HepG2 (cell line): ENCODE data around the gene TGM3. TPM values are rescaled to one million over a fixed set of nuclear protein-coding genes. Genes with fewer than 3 reads are reported as not detected.

ENCODE experiments used
- ATAC-seq: fragments of 200-7000 bp; cut with Tn5 transposase; 3 replicates; pipeline ENCODE4 v1.9.1; 2020; ENCODE audit warnings: mild to moderate bottlenecking, moderate library complexity
- BruUV-seq: library from RNA; stranded (reverse); fragments of 400-500 nt; replicated peaks from 2 replicates; lab custom pipeline; 2021; lab: Mats Ljungman, UMichigan
- CTCF ChIA-PET: fragments of 300-600 bp; formaldehyde crosslinking; extraction: SDS; loops from one replicate; lab custom pipeline; 2021; ENCODE audit warnings: low total read pairs, inconsistent platforms, low intra/inter-chr PET ratio; lab: Yijun Ruan, JAX
- POLR2A ChIA-PET: fragments of 350-600 bp; sonication (Branson Sonifier 250); formaldehyde crosslinking; loops from one replicate; lab custom pipeline; 2020; ENCODE audit warnings: antibody characterized with exemption, inconsistent platforms; lab: Yijun Ruan, JAX
- DNase-seq: peaks from one replicate; pipeline ENCODE4 v3.0.0-alpha.2; 2015; ENCODE audit warnings: low spot score
- FAIRE-seq: peaks from 3 replicates; lab custom pipeline; 2011; peaks lifted over from hg19 to GRCh38; lab: Jason Lieb, UNC
- H2AFZ ChIP-seq: one replicate; pipeline ENCODE4 v1.6.1; 2011; ENCODE audit warnings: low read length, inconsistent platforms
- H3K27ac ChIP-seq: fragments of 300-600 bp; 3 replicates; pipeline ENCODE4 v1.8.0; 2011; ENCODE audit warnings: mixed run types, mild to moderate bottlenecking, mixed read lengths, low read length, inconsistent platforms; ENCODE audit not compliant: insufficient read depth; ENCODE audit errors: extremely low read length
- H3K27me3 ChIP-seq, 2 experiments: fragments of 200-600 bp in 1 of 2; 2 replicates in 1 of 2; 3 replicates in 1 of 2; pipeline versions ENCODE4 v1.6.0 to v1.8.0; 2011; ENCODE audit warnings: low read length in 2 of 2, mild to moderate bottlenecking in 2 of 2, moderate library complexity in 2 of 2, inconsistent platforms in 1 of 2; ENCODE audit not compliant: insufficient read depth in 2 of 2, control insufficient read depth in 1 of 2
- H3K36me3 ChIP-seq, 2 experiments: fragments of 200-600 bp in 1 of 2; replicated peaks in 1 of 2; 2 replicates in 1 of 2; 3 replicates in 1 of 2; pipeline versions ENCODE4 v1.5.1 to v1.8.0; 2011; ENCODE audit warnings: low read length in 2 of 2, inconsistent platforms in 1 of 2; ENCODE audit not compliant: insufficient read depth in 2 of 2, control insufficient read depth in 1 of 2
- H3K4me1 ChIP-seq: 2 replicates; pipeline ENCODE4 v1.5.1; 2012; ENCODE audit warnings: low read length, inconsistent platforms; ENCODE audit not compliant: insufficient read depth
- H3K4me2 ChIP-seq: 2 replicates; pipeline ENCODE4 v1.6.0; 2011; ENCODE audit warnings: low read depth, low read length, inconsistent platforms
- H3K4me3 ChIP-seq, 3 experiments: fragments of 200-600 bp in 1 of 3; sonication (generic), shearing (Covaris generic) in 1 of 3; replicated peaks in 1 of 3; 2 replicates each; pipeline ENCODE4 v1.5.1; 2011 to 2016; ENCODE audit warnings: low read length in 3 of 3, inconsistent platforms in 2 of 3, low read depth in 2 of 3, mild to moderate bottlenecking in 2 of 3, control low read depth in 1 of 3, mixed read lengths in 1 of 3; ENCODE audit not compliant: insufficient read depth in 1 of 3
- H3K79me2 ChIP-seq: one replicate; pipeline ENCODE4 v1.6.1; 2011; ENCODE audit warnings: low read length, inconsistent platforms; ENCODE audit not compliant: insufficient read depth
- H3K9ac ChIP-seq: 2 replicates; pipeline ENCODE4 v1.6.0; 2011; ENCODE audit warnings: mild to moderate bottlenecking, low read depth, low read length, inconsistent platforms; ENCODE audit not compliant: insufficient read depth
- H3K9me3 ChIP-seq: 2 replicates; pipeline ENCODE4 v1.5.1; 2012; ENCODE audit warnings: mild to moderate bottlenecking, low read length
- H4K20me1 ChIP-seq: 2 replicates; pipeline ENCODE4 v1.6.0; 2011; ENCODE audit warnings: inconsistent platforms, mild to moderate bottlenecking, low read length, moderate library complexity; ENCODE audit not compliant: insufficient read depth
- BATF2 ChIP-seq: sonication (generic); formaldehyde crosslinking; IDR thresholded peaks from 2 replicates; pipeline ENCODE4 v1.8.0; 2022; ENCODE audit warnings: mild to moderate bottlenecking, missing genetic modification reagents, moderate library complexity
- CBX2 ChIP-seq, 2 experiments: fragments of 200-600 bp in 1 of 2; sonication (generic); formaldehyde crosslinking in 1 of 2; IDR thresholded peaks; 2 replicates each; pipeline versions ENCODE4 v1.7.0 to v1.8.1; 2018 to 2022; ENCODE audit warnings: low read depth in 2 of 2, low read length in 1 of 2, mild to moderate bottlenecking in 1 of 2, missing genetic modification reagents in 1 of 2
- CHCHD3 ChIP-seq: sonication (generic); formaldehyde crosslinking; IDR thresholded peaks from 2 replicates; pipeline ENCODE4 v1.8.0; 2022; ENCODE audit warnings: mild to moderate bottlenecking, missing genetic modification reagents, moderate library complexity
- CREB3 ChIP-seq: sonication (generic); formaldehyde crosslinking; IDR thresholded peaks from 2 replicates; pipeline ENCODE4 v1.5.0; 2020; ENCODE audit warnings: missing genetic modification reagents
- CREBL2 ChIP-seq: sonication (generic); formaldehyde crosslinking; IDR thresholded peaks from 2 replicates; pipeline ENCODE4 v1.8.1; 2023; ENCODE audit warnings: missing genetic modification reagents, mild to moderate bottlenecking, borderline replicate concordance
- ELF1 ChIP-seq: sonication (generic); formaldehyde crosslinking; IDR thresholded peaks from 2 replicates; pipeline ENCODE4 v1.4.0; 2020; ENCODE audit warnings: missing genetic modification reagents
- ELF3 ChIP-seq: IDR thresholded peaks from 2 replicates; pipeline ENCODE4 v1.6.1; 2016; ENCODE audit warnings: missing genetic modification reagents, missing compliant biosample characterization
- FOXA3 ChIP-seq: IDR thresholded peaks from 2 replicates; pipeline ENCODE4 v1.6.1; 2016; ENCODE audit warnings: missing genetic modification reagents, missing compliant biosample characterization
- GATAD2A ChIP-seq: IDR thresholded peaks from 2 replicates; pipeline ENCODE4 v1.6.1; 2016
- HDAC6 ChIP-seq: fragments of 200-600 bp; sonication (generic); IDR thresholded peaks from 2 replicates; pipeline ENCODE4 v1.7.0; 2017; ENCODE audit warnings: mild to moderate bottlenecking, antibody characterized with exemption, low read length, low read depth
- NR2F1 ChIP-seq, 2 experiments: fragments of 450-650 bp in 1 of 2; formaldehyde crosslinking in 1 of 2; IDR thresholded peaks; 2 replicates each; pipeline versions ENCODE4 v1.5.0 to v1.6.1; 2016 to 2020; ENCODE audit warnings: mild to moderate bottlenecking in 1 of 2, missing compliant biosample characterization in 1 of 2, missing genetic modification reagents in 1 of 2, moderate library complexity in 1 of 2
- RFX3 ChIP-seq: IDR thresholded peaks from 2 replicates; pipeline ENCODE4 v1.6.1; 2016; ENCODE audit warnings: missing biosample characterization, missing genetic modification reagents
- RFXAP ChIP-seq: sonication (generic); formaldehyde crosslinking; IDR thresholded peaks from 2 replicates; pipeline ENCODE4 v1.4.0; 2020; ENCODE audit warnings: missing genetic modification reagents, borderline replicate concordance
- RNF2 ChIP-seq: fragments of 450-650 bp; conservative IDR thresholded peaks from 2 replicates; pipeline ENCODE4 v1.6.1; 2016; ENCODE audit warnings: low read depth
- SKIL ChIP-seq: sonication (generic); formaldehyde crosslinking; IDR thresholded peaks from 2 replicates; pipeline ENCODE4 v1.8.0; 2022; ENCODE audit warnings: missing genetic modification reagents, mild to moderate bottlenecking, moderate library complexity, borderline replicate concordance
- SSRP1 ChIP-seq: IDR thresholded peaks from 2 replicates; pipeline ENCODE4 v1.6.1; 2016; ENCODE audit warnings: control low read depth
- YY1 ChIP-seq: IDR thresholded peaks from 2 replicates; pipeline ENCODE4 v1.6.1; 2011; ENCODE audit warnings: low read length, low read depth, moderate library complexity, mild to moderate bottlenecking; ENCODE audit not compliant: insufficient read depth, insufficient replicate concordance
- ZBTB7A ChIP-seq: sonication (generic); formaldehyde crosslinking; IDR thresholded peaks from 2 replicates; pipeline ENCODE4 v1.8.0; 2022; ENCODE audit warnings: mild to moderate bottlenecking, missing genetic modification reagents
- ZFP90 ChIP-seq: sonication (generic); formaldehyde crosslinking; IDR thresholded peaks from 2 replicates; pipeline ENCODE4 v1.8.0; 2022; ENCODE audit warnings: missing genetic modification reagents, mild to moderate bottlenecking, inconsistent platforms, borderline replicate concordance
- ZNF546 ChIP-seq: sonication (generic); formaldehyde crosslinking; conservative IDR thresholded peaks from 2 replicates; pipeline ENCODE4 v1.8.1; 2023; ENCODE audit warnings: mild to moderate bottlenecking, missing genetic modification reagents
- ZNF570 ChIP-seq: sonication (generic); formaldehyde crosslinking; IDR thresholded peaks from 2 replicates; pipeline ENCODE4 v1.4.0; 2020; ENCODE audit warnings: mild to moderate bottlenecking, missing genetic modification reagents, borderline replicate concordance
- ZNF879 ChIP-seq: sonication (generic); formaldehyde crosslinking; IDR thresholded peaks from 2 replicates; pipeline ENCODE4 v1.8.1; 2023; ENCODE audit warnings: missing genetic modification reagents
- WGBS: methylation state at CpG from one replicate; pipeline ENCODE4 v1.1.6; 2017; ENCODE audit warnings: low lambda C conversion rate; 5-methylcytosine and 5-hydroxymethylcytosine counted together
- in situ Hi-C: cut with HindIII; loops from 2 replicates; pipeline ENCODE4 v1.10.0; 2017; ENCODE audit warnings: low pct_unique_long_range_greater_than_20kb; ENCODE audit not compliant: extremely low pct_ligation_motif_present
- intact Hi-C: fragments of 100-400 bp; cut with micrococcal nuclease; formaldehyde crosslinking; loops from one replicate; pipeline ENCODE4 v1.10.0; 2022; ENCODE audit not compliant: unreplicated experiment
- polyA plus RNA-seq, 8 experiments: library from polyadenylated mRNA; depleted of rRNA in 3 of 8; stranded (reverse) in 7 of 8; unstranded in 1 of 8; fragments of >200 nt; fragmentation: Illumina TruSeq in 4 of 8; extraction: Trizol in 4 of 8; gene quantifications; 2 replicates each; pipeline versions ENCODE4 v1.2.1 to v1.2.3, GENCODE V29; 2011 to 2016; ENCODE audit warnings: low read depth in 4 of 8, missing spikeins in 1 of 8, mixed read lengths in 1 of 8; ENCODE audit not compliant: insufficient read depth in 1 of 8
- total RNA-seq, 5 experiments: library from RNA; depleted of rRNA; stranded (reverse); fragments of >200 nt; fragmentation: Illumina TruSeq; extraction: Trizol; gene quantifications; 2 replicates each; pipeline ENCODE4 v1.2.3, GENCODE V29; 2016; ENCODE audit warnings: low read depth in 1 of 5

TGM3 gene
- total and polyA plus RNA-seq, 2 of the 13 experiments (the other 11 are each of a cell fraction or from before 2014, with no cell fraction given): not detected

GRCh38 chr20:2261046-2261485, 34.7 kb upstream of the TGM3 start (continued):
- no peak for TF ChIP-seq ZFP90 (CRISPR knock-in tag)
- peak; percentile 79 for TF ChIP-seq FOXA3 (CRISPR knock-in tag)
- TF ChIP-seq BATF2: 0 out of 2 replicates have a peak, but pooled peaks have one; percentile 40
- no peak for TF ChIP-seq ELF3 (CRISPR knock-in tag)
- TF ChIP-seq RNF2: no peak
- 0 out of 2 replicates have a peak, but pooled peaks have one; percentile 42 for TF ChIP-seq SSRP1 (CRISPR knock-in tag)
- TF ChIP-seq ZBTB7A: no peak
- TF ChIP-seq GATAD2A (CRISPR knock-in tag): peak; percentile 78

- Histone ChIP-seq H4K20me1 (no peaks in the 10 kb centered on the region), H3K9ac (no peak overlapping the region), H3K4me3 (no peak overlapping the region), H3K27me3 (peaks cover 0 to 2% of the 10 kb centered on the region in 2 experiments; a peak in 1 of 5 replicates), H3K79me2 (no peaks in the 10 kb centered on the region), H2AFZ (no peak overlapping the region), H3K4me2 (no peak overlapping the region), H3K27ac (no peak overlapping the region), H3K4me1 (peaks cover 58% of the 10 kb centered on the region), H3K9me3 (no peaks in the 10 kb centered on the region), H3K36me3 (no peaks in the 10 kb centered on the region)
- ChIA-PET POLR2A (no interaction called here), CTCF (no interaction called here)
- ATAC-seq (no peak), DNase-seq (no peak), FAIRE-seq (no peak)
- intact Hi-C loops (no loop called here), in situ Hi-C loops (no loop called here)
- 98% methylated on average over 4 of the region's 4 CpGs for WGBS
- no TSS peak for BruUV-seq
- TF ChIP-seq ELF1 (CRISPR knock-in tag) (no peak), CREB3 (no peak), ZNF879 (CRISPR knock-in tag) (no peak), RFX3 (no peak), CHCHD3 (no peak), NR2F1 (CRISPR knock-in tag; IDR thresholded peaks at IDR 0.05) (no peak), YY1 (no peak), ZNF570 (CRISPR knock-in tag) (no peak), SKIL (CRISPR knock-in tag) (no peak), CREBL2 (CRISPR knock-in tag) (no peak), CBX2 (IDR thresholded peaks at IDR 0.05; ENCODE audit: low read depth, low read length) (no peak), CBX2 (CRISPR knock-in tag; IDR thresholded peaks at IDR 0.05; ENCODE audit: low read depth) (no peak), HDAC6 (no peak), ZNF546 (CRISPR knock-in tag) (no peak), RFXAP (CRISPR knock-in tag) (no peak)
Measured at GRCh38 chr20:2261629-2262028, 34.2 kb upstream of the TGM3 start.
